ENCODE measurements around the gene LGALS7.

Gene LGALS7

GRCh38 chr19:38796154-38796553 is 22.8 kb upstream of the LGALS7 start:
- Histone ChIP-seq H3K4me1 (ENCODE audit: insufficient read depth, low read length, poor library complexity, severe bottlenecking) (no peaks in the 10 kb centered on the region), H3K27me3 (ENCODE audit: insufficient read depth, low read length, poor library complexity, severe bottlenecking) (no peaks in the 10 kb centered on the region), H3K79me2 (ENCODE audit: insufficient read depth, low read length) (no peaks in the 10 kb centered on the region), H2AFZ (ENCODE audit: low read length) (no peak overlapping the region), H3K9me2 (replicated peaks; ENCODE audit: low read depth, low read length) (no peaks in the 10 kb centered on the region), H3K4me2 (ENCODE audit: low read depth, low read length, poor library complexity, severe bottlenecking) (no peak overlapping the region), H4K20me1 (ENCODE audit: insufficient read depth, low read length, poor library complexity, severe bottlenecking) (no peaks in the 10 kb centered on the region), H3K9me3 (ENCODE audit: insufficient read depth, low read depth, low read length) (no peaks in the 10 kb centered on the region), H3K36me3 (ENCODE audit: insufficient read depth, low read length) (no peaks in the 10 kb centered on the region), H3F3A (ENCODE audit: low read depth) (no peaks in the 10 kb centered on the region), H3K4me3 (ENCODE audit: low read length, poor library complexity, severe bottlenecking) (no peak overlapping the region), H3K9ac (ENCODE audit: low read depth, low read length, poor library complexity, severe bottlenecking) (no peak overlapping the region)
- TF ChIP-seq CTCF (conservative IDR thresholded peaks at IDR 0.05; ENCODE audit: low read length) (no peak), EZH2phosphoT487 (IDR thresholded peaks at IDR 0.05; ENCODE audit: borderline replicate concordance) (no peak)

DNA sequence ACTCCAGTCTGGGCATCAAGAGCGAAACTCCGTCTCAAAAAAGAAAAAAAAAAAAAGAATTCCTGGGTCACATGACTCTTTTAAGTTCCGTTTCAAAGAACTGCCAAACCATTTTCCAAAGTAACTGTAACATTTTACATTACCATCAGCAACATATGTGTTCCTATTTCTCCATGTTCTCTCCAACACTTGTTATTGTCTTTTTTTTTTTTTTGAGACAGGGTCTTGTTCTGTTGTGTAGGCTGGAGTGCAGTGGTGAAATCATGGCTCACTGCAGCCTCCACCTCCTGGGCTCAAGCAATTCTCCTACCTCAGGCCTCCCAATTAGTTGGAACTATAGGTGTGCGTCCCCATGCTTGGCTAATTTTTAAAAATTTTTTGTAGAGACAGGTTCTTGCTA is 22.2 kb upstream of the LGALS7 start:
- Histone ChIP-seq H3K9me3 (ENCODE audit: insufficient read depth, low read depth, low read length) (no peaks in the 10 kb centered on the region), H3K9ac (ENCODE audit: low read depth, low read length, poor library complexity, severe bottlenecking) (no peak overlapping the region), H3K4me2 (ENCODE audit: low read depth, low read length, poor library complexity, severe bottlenecking) (no peak overlapping the region), H3K36me3 (ENCODE audit: insufficient read depth, low read length) (no peaks in the 10 kb centered on the region), H3K79me2 (ENCODE audit: insufficient read depth, low read length) (no peaks in the 10 kb centered on the region), H3K4me1 (ENCODE audit: insufficient read depth, low read length, poor library complexity, severe bottlenecking) (no peaks in the 10 kb centered on the region), H3K4me3 (ENCODE audit: low read length, poor library complexity, severe bottlenecking) (no peak overlapping the region), H3F3A (ENCODE audit: low read depth) (no peaks in the 10 kb centered on the region), H4K20me1 (ENCODE audit: insufficient read depth, low read length, poor library complexity, severe bottlenecking) (no peaks in the 10 kb centered on the region), H3K9me2 (replicated peaks; ENCODE audit: low read depth, low read length) (no peaks in the 10 kb centered on the region), H3K27me3 (ENCODE audit: insufficient read depth, low read length, poor library complexity, severe bottlenecking) (no peaks in the 10 kb centered on the region), H2AFZ (ENCODE audit: low read length) (no peak overlapping the region)
- no peak for TF ChIP-seq CTCF (conservative IDR thresholded peaks at IDR 0.05; ENCODE audit: low read length)
- TF ChIP-seq EZH2phosphoT487 (IDR thresholded peaks at IDR 0.05; ENCODE audit: borderline replicate concordance): no peak

GRCh38 chr19:38793671-38794070 is 20.4 kb upstream of the LGALS7 start:
- no peaks in the 10 kb centered on the region for H3K36me3 ChIP-seq (ENCODE audit: insufficient read depth, low read length)
- H3K4me1 ChIP-seq (ENCODE audit: insufficient read depth, low read length, poor library complexity, severe bottlenecking): no peaks in the 10 kb centered on the region
- H3K9me3 ChIP-seq (ENCODE audit: insufficient read depth, low read depth, low read length): no peaks in the 10 kb centered on the region
- no peak for TF ChIP-seq CTCF (conservative IDR thresholded peaks at IDR 0.05; ENCODE audit: low read length)
- no peak for TF ChIP-seq EZH2phosphoT487 (IDR thresholded peaks at IDR 0.05; ENCODE audit: borderline replicate concordance)
- no peak overlapping the region for H3K4me3 ChIP-seq (ENCODE audit: low read length, poor library complexity, severe bottlenecking)
- H2AFZ ChIP-seq (ENCODE audit: low read length): no peak overlapping the region
- H3K79me2 ChIP-seq (ENCODE audit: insufficient read depth, low read length): no peaks in the 10 kb centered on the region
- no peaks in the 10 kb centered on the region for H4K20me1 ChIP-seq (ENCODE audit: insufficient read depth, low read length, poor library complexity, severe bottlenecking)
- H3K27me3 ChIP-seq (ENCODE audit: insufficient read depth, low read length, poor library complexity, severe bottlenecking): no peaks in the 10 kb centered on the region
- no peak overlapping the region for H3K4me2 ChIP-seq (ENCODE audit: low read depth, low read length, poor library complexity, severe bottlenecking)
- no peak overlapping the region for H3K9ac ChIP-seq (ENCODE audit: low read depth, low read length, poor library complexity, severe bottlenecking)
- no peaks in the 10 kb centered on the region for H3K9me2 ChIP-seq (replicated peaks; ENCODE audit: low read depth, low read length)
- H3F3A ChIP-seq (ENCODE audit: low read depth): no peaks in the 10 kb centered on the region

All from Loucy (cell line).